ENCODE data around the gene ABCA7. TPM values are rescaled to one million over a fixed set of nuclear protein-coding genes. Genes with fewer than 3 reads are reported as not detected.
A peak's percentile ranks its signal among the peaks of the same experiment; 100 is the strongest.
"Not testable (repeated sequence)": the region's sequence is repeated elsewhere in the genome, so short reads cannot be mapped to it uniquely, and the experiment has no call there.

The ABCA7 gene
- total RNA-seq, 1 donor from 2014 or later, result 2.0 TPM

GRCh38 chr19:1110809-1111640 lies 71.1 kb downstream of the ABCA7 start:
- FAIRE-seq (no peak), DNase-seq (ENCODE audit: low spot score in 2 of 2) (no peak)

GRCh38 chr19:1111641-1112267 lies 71.8 kb downstream of the ABCA7 start:
- no peak for FAIRE-seq
- no peak for DNase-seq (ENCODE audit: low spot score in 2 of 2)

GRCh38 chr19:1112268-1113029 lies 72.5 kb downstream of the ABCA7 start:
- no peak for FAIRE-seq
- no peak for DNase-seq (ENCODE audit: low spot score in 2 of 2)

- FAIRE-seq (no peak), DNase-seq (ENCODE audit: low spot score in 2 of 2) (peak; percentile 99 to 100)
These were observed 73.4 kb downstream of the ABCA7 start for GRCh38 chr19:1113030-1113985.

GRCh38 chr19:1113986-1114483 lies 74.1 kb downstream of the ABCA7 start:
- DNase-seq (ENCODE audit: low spot score in 2 of 2) (no peak), FAIRE-seq (no peak)

- DNase-seq (ENCODE audit: low spot score in 2 of 2); FAIRE-seq: not testable (repeated sequence)
These were observed 74.8 kb downstream of the ABCA7 start for GRCh38 chr19:1114728-1115127.

Small RNAs within 50 kb of the gene (small RNA-seq; reads per million reads assigned to genes)
- gene RNU6-2, result 0.51 reads per million, percentile 40 among the genes with 10 or more reads in this experiment

Other genes starting within 250 kb of the ABCA7 start
- 28.1 TPM for gene PTBP1, start 242.7 kb upstream of the ABCA7 start, total RNA-seq
- gene PLPPR3, start 218.2 kb upstream of the ABCA7 start, total RNA-seq, result 119 TPM
- 0.41 TPM for gene AZU1, start 212.3 kb upstream of the ABCA7 start, total RNA-seq
- gene PRTN3, start 199.1 kb upstream of the ABCA7 start, total RNA-seq, result 1.2 TPM
- not detected for gene ELANE, start 187.8 kb upstream of the ABCA7 start, total RNA-seq
- gene CFD, start 180.4 kb upstream of the ABCA7 start, total RNA-seq, result 0.82 TPM
- 15.9 TPM for gene MED16, start 146.9 kb upstream of the ABCA7 start, total RNA-seq
- not detected for gene RNU6-9, start 146.6 kb upstream of the ABCA7 start, total RNA-seq
- 26.5 TPM for gene R3HDM4, start 126.9 kb upstream of the ABCA7 start, total RNA-seq
- 0.41 TPM for gene KISS1R, start 122.8 kb upstream of the ABCA7 start, total RNA-seq
- gene ARID3A, start 114.1 kb upstream of the ABCA7 start, total RNA-seq, result 2.4 TPM
- 45.7 TPM for gene WDR18, start 55.8 kb upstream of the ABCA7 start, total RNA-seq
- gene GRIN3B, start 39.7 kb upstream of the ABCA7 start, total RNA-seq, result under 0.01 TPM
- 29.3 TPM for gene TMEM259, start 19.0 kb upstream of the ABCA7 start, total RNA-seq
- gene RNU6-2, start 18.6 kb upstream of the ABCA7 start, total RNA-seq, result not detected
- 8.2 TPM for gene CNN2, start 13.5 kb upstream of the ABCA7 start, total RNA-seq
- 1.2 TPM for gene ARHGAP45, start 27.1 kb downstream of the ABCA7 start, total RNA-seq
- gene POLR2E, start 55.3 kb downstream of the ABCA7 start, total RNA-seq, result 35.5 TPM
- gene GPX4, start 63.9 kb downstream of the ABCA7 start, total RNA-seq, result 150 TPM
- gene SBNO2, start 134.2 kb downstream of the ABCA7 start, total RNA-seq, result 4.1 TPM
- 45.7 TPM for gene STK11, start 165.7 kb downstream of the ABCA7 start, total RNA-seq
- gene CBARP, start 197.9 kb downstream of the ABCA7 start, total RNA-seq, result 5.3 TPM
- 11.0 TPM for gene ATP5F1D, start 201.6 kb downstream of the ABCA7 start, total RNA-seq
- gene MIDN, start 208.5 kb downstream of the ABCA7 start, total RNA-seq, result 14.3 TPM
- 573 TPM for gene CIRBP, start 229.2 kb downstream of the ABCA7 start, total RNA-seq
- gene FAM174C, start 235.4 kb downstream of the ABCA7 start, total RNA-seq, result 8.6 TPM
- 13.0 TPM for gene EFNA2, start 245.8 kb downstream of the ABCA7 start, total RNA-seq